GM12878 (cell line): ENCODE results near the gene PKD1. TPM values are rescaled to one million over a fixed set of nuclear protein-coding genes. Genes with fewer than 3 reads are reported as not detected.
A peak's percentile ranks its signal among the peaks of the same experiment; 100 is the strongest.

Experiments
- ATAC-seq: fragments of 200-7000 bp; cut with Tn5 transposase; 3 replicates; pipeline ENCODE4 v1.9.1; 2020; ENCODE audit warnings: mild to moderate bottlenecking, moderate library complexity
- BruUV-seq: library from RNA; stranded (reverse); fragments of 400-500 nt; replicated peaks from 2 replicates; lab custom pipeline; 2021; lab: Mats Ljungman, UMichigan
- CTCF ChIA-PET: fragments of 300-600 bp; sonication (Branson Sonifier 250); formaldehyde crosslinking; extraction: SDS; loops from one replicate; lab custom pipeline; 2021; ENCODE audit warnings: inconsistent platforms; lab: Yijun Ruan, JAX
- POLR2A ChIA-PET: fragments of 350-600 bp; formaldehyde crosslinking; extraction: SDS; loops from one replicate; lab custom pipeline; 2021; ENCODE audit warnings: inconsistent platforms; lab: Charles Lee
- RAD21 ChIA-PET: fragments of 300-600 bp; sonication (Branson Sonifier 250); formaldehyde crosslinking; loops from one replicate; lab custom pipeline; 2023; ENCODE audit warnings: antibody characterized with exemption; ENCODE audit not compliant: unreplicated experiment; lab: Charles Lee
- SMC1A ChIA-PET: fragments of 300-600 bp; sonication (Branson Sonifier 250); formaldehyde crosslinking; loops from one replicate; lab custom pipeline; 2023; ENCODE audit not compliant: unreplicated experiment, uncharacterized antibody; lab: Charles Lee
- DNase-seq: peaks from one replicate; pipeline ENCODE4 v3.0.0-alpha.2; 2011; ENCODE audit warnings: low read depth, low spot score
- FAIRE-seq: peaks from 3 replicates; lab custom pipeline; 2011; peaks lifted over from hg19 to GRCh38; lab: Jason Lieb, UNC
- H2AFZ ChIP-seq: 2 replicates; pipeline ENCODE4 v1.6.0; 2011; ENCODE audit warnings: low read depth, low read length, control low read depth; ENCODE audit not compliant: control insufficient read depth
- H3K27ac ChIP-seq: 2 replicates; pipeline ENCODE4 v1.5.1; 2011; ENCODE audit warnings: control low read depth; ENCODE audit not compliant: control insufficient read depth, insufficient read depth
- H3K27me3 ChIP-seq, 2 experiments: replicated peaks in 1 of 2; 2 replicates each; pipeline versions ENCODE4 v1.6.0 to v1.6.1; 2011; ENCODE audit warnings: low read length in 1 of 2; ENCODE audit not compliant: control insufficient read depth in 2 of 2, insufficient read depth in 2 of 2
- H3K36me3 ChIP-seq, 2 experiments: 2 replicates each; pipeline ENCODE4 v1.5.1; 2011; ENCODE audit warnings: low read length in 1 of 2; ENCODE audit not compliant: control insufficient read depth in 2 of 2, insufficient read depth in 2 of 2
- H3K4me1 ChIP-seq: 2 replicates; pipeline ENCODE4 v1.6.1; 2011; ENCODE audit warnings: mild to moderate bottlenecking, low read length, moderate library complexity, mixed read lengths; ENCODE audit not compliant: control insufficient read depth, insufficient read depth
- H3K4me2 ChIP-seq: 2 replicates; pipeline ENCODE4 v1.6.0; 2011; ENCODE audit warnings: control low read depth; ENCODE audit not compliant: control insufficient read depth, insufficient read depth
- H3K4me3 ChIP-seq: fragments of 200-600 bp; sonication (generic); 2 replicates; pipeline ENCODE4 v1.5.1; 2016
- H3K79me2 ChIP-seq: 2 replicates; pipeline ENCODE4 v1.6.0; 2011; ENCODE audit warnings: low read length; ENCODE audit not compliant: control insufficient read depth, insufficient read depth
- H3K9ac ChIP-seq: 2 replicates; pipeline ENCODE4 v1.8.0; 2011; ENCODE audit warnings: low read length, control low read depth, mixed read lengths; ENCODE audit not compliant: control insufficient read depth, insufficient read depth
- H3K9me3 ChIP-seq: replicated peaks from 3 replicates; pipeline ENCODE4 v1.5.1; 2011; ENCODE audit warnings: mild to moderate bottlenecking, low read length; ENCODE audit not compliant: control insufficient read depth, insufficient read depth
- H4K20me1 ChIP-seq: 2 replicates; pipeline ENCODE4 v1.6.0; 2011; ENCODE audit not compliant: control insufficient read depth, insufficient read depth
- NR2C1 ChIP-seq: fragments of 450-650 bp; IDR thresholded peaks from 2 replicates; pipeline ENCODE4 v1.6.1; 2017; ENCODE audit warnings: antibody characterized with exemption, mild to moderate bottlenecking, moderate library complexity
- POLR2A ChIP-seq: IDR thresholded peaks from 2 replicates; pipeline ENCODE4 v1.6.1; 2011; ENCODE audit warnings: low read depth, mild to moderate bottlenecking, low read length
- SP1 ChIP-seq: IDR thresholded peaks from one replicate; pipeline ENCODE4 v1.6.1; 2011; ENCODE audit warnings: low read depth, low read length
- ZZZ3 ChIP-seq: IDR thresholded peaks from 2 replicates; pipeline ENCODE4 v1.6.1; 2011; ENCODE audit warnings: low read depth; ENCODE audit not compliant: control insufficient read depth, insufficient read length
- WGBS: methylation state at CpG from one replicate; pipeline ENCODE4 v1.1.6; 2016; ENCODE audit warnings: low lambda C conversion rate; ENCODE audit not compliant: insufficient replicate concordance, insufficient coverage; ENCODE audit errors: missing lambda C conversion rate; 5-methylcytosine and 5-hydroxymethylcytosine counted together
- in situ Hi-C: fragments of 300-500 bp; cut with MboI; formaldehyde crosslinking; loops from 9 replicates; pipeline ENCODE4 v1.14.3; 2018; ENCODE audit warnings: mixed read lengths
- intact Hi-C: fragments of 100-400 bp; cut with micrococcal nuclease; formaldehyde crosslinking; loops from one replicate; pipeline ENCODE4 v1.14.2; 2022; ENCODE audit not compliant: unreplicated experiment
- polyA plus RNA-seq, 11 experiments: library from polyadenylated mRNA; depleted of rRNA in 4 of 11; unstranded in 6 of 11; stranded (reverse) in 5 of 11; fragments of >200 nt; fragmentation: Nextera tagmentation in 4 of 11; fragmentation: Illumina TruSeq in 1 of 11; extraction: Ambion mirVana in 4 of 11; extraction: Trizol in 1 of 11; gene quantifications; 1 replicate in 1 of 11; 2 replicates in 10 of 11; pipeline versions ENCODE4 v1.2.1 to v1.2.3, GENCODE V29; 2011 to 2016; ENCODE audit warnings: inconsistent platforms in 2 of 11, missing spikeins in 2 of 11, low read depth in 1 of 11
- total RNA-seq, 4 experiments: library from RNA; depleted of rRNA in 3 of 4; stranded (reverse); fragments of >200 nt in 3 of 4; fragmentation: Illumina TruSeq in 1 of 4; extraction: Trizol in 1 of 4; gene quantifications; 2 replicates each; pipeline versions ENCODE4 v1.2.1 to v1.2.3, GENCODE V29; 2013 to 2021

Gene PKD1
- total and polyA plus RNA-seq, 10 of the 15 experiments (the other 5 are each of a cell fraction or from before 2014, with no cell fraction given): 0.11 to 62.0 (median 6.1) TPM

DNA sequence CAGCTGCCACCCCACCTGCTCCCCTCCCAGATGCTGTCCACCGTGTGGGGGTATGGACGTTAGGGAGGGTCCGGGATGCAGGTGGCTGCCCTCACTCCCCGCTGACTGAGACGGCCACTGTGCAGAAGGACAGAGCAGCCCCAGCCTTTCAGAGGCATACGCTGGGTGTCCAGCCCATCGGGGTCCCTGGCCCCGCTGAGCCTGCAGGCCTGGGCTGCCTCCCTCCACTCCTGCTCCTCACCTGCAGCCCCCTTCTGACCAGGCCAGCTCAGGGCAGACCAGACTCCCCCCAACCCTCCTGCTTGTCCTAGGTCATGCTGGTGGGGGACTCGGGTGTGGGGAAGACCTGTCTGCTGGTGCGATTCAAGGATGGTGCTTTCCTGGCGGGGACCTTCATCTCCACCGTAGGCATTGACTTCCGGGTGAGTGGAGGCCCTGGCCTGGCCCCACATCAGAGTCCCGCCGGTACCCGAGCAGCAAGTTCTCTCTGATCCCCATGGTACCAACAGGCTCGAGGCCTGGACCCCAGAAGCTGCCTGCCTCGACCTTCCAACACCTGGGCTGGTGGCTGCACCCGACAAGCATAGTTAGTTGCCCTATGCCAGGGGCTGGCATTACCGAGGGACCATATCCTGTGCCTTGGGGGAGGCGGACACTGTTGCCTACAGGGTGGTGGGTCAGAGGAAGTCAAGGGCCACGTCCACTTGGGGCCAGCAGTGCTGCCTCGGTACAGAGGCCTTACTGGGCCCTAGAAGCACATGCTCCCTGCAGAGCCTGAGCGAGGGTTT lies 14.1 kb upstream of the PKD1 start:
- peak; percentile 38 for ATAC-seq
- Histone ChIP-seq H3K27me3 (no peaks in the 10 kb centered on the region), H3K9me3 (no peaks in the 10 kb centered on the region), H3K9ac (no peak overlapping the region), H3K36me3 (peaks cover 0 to 20% of the 10 kb centered on the region in 2 experiments; a peak in 2 of 4 replicates), H3K79me2 (peaks cover 26% of the 10 kb centered on the region), H2AFZ (no peak overlapping the region), H3K27ac (no peak overlapping the region), H3K4me1 (peaks cover 37% of the 10 kb centered on the region), H3K4me3 (peak overlapping the region; percentile 27; the same call in 1 of the 2 replicates), H4K20me1 (peaks cover 9% of the 10 kb centered on the region; the same call in 1 of the 2 replicates), H3K4me2 (peak overlapping the region; percentile 86)
- POLR2A ChIA-PET: interaction anchor here (0.7 kb wide), 1 partner anchor 210 kb away, joined by 3 read pairs; no protein-coding TSS in a partner anchor
- RAD21 ChIA-PET: interaction anchor here (1.9 kb wide), 1 partner anchor 9 kb away, joined by 10 read pairs; no protein-coding TSS in a partner anchor
- 2% methylated on average over 24 of the region's 24 CpGs for WGBS
- CTCF ChIA-PET: interaction anchor here (0.7 to 1.4 kb wide), 3 partner anchors 10 to 271 kb away, joined by 3 read pairs; no protein-coding TSS in a partner anchor
- in situ Hi-C loops: loop anchor here (10.0 kb wide), 2 partner anchors 65 to 285 kb away; no protein-coding TSS in a partner anchor
- FAIRE-seq: no peak
- no peak for TF ChIP-seq SP1
- TF ChIP-seq NR2C1: peak; percentile 36; the same call in 1 of the 2 replicates
- TF ChIP-seq POLR2A: peak; percentile 42; the same call in 1 of the 2 replicates
- TF ChIP-seq ZZZ3: no peak
- no peak for DNase-seq
- intact Hi-C loops: loop anchor here (5.0 kb wide), 1 partner anchor 143 kb away; the partner anchor contains the start of gene ZNF598
- SMC1A ChIA-PET: interaction anchor here (1.2 kb wide), 1 partner anchor 125 kb away, joined by 3 read pairs; no protein-coding TSS in a partner anchor
- BruUV-seq: no TSS peak
